Vagina (tissue), 2 donors: ENCODE data around the gene SLC37A3. TPM values are rescaled to one million over a fixed set of nuclear protein-coding genes. Genes with fewer than 3 reads are reported as not detected.

Experiments
- DNase-seq, 2 donors: peaks; one replicate each; pipeline ENCODE4 v3.0.0-alpha.2; 2017; ENCODE audit errors: extremely low spot score in 2 of 2
- H3K27ac ChIP-seq: fragments of 200-600 bp; sonication (generic); one replicate; pipeline ENCODE4 v1.5.1; 2019
- H3K27me3 ChIP-seq: fragments of 200-600 bp; sonication (generic); one replicate; pipeline ENCODE4 v1.5.1; 2019
- H3K36me3 ChIP-seq, 2 donors: fragments of 200-600 bp; sonication (generic); one replicate each; pipeline ENCODE4 v1.5.1; 2017 to 2019
- H3K4me1 ChIP-seq: fragments of 200-600 bp; sonication (generic); one replicate; pipeline ENCODE4 v1.5.1; 2019
- H3K4me3 ChIP-seq, 2 donors: fragments of 200-600 bp; sonication (generic); 1 replicate in 1 of 2; 2 replicates in 1 of 2; pipeline ENCODE4 v1.5.1; 2016 to 2019
- H3K9me3 ChIP-seq: fragments of 200-600 bp; sonication (generic); one replicate; pipeline ENCODE4 v1.5.1; 2019
- CTCF ChIP-seq, 3 experiments: fragments of 450-650 bp in 2 of 3; fragments of 200-600 bp in 1 of 3; sonication (generic) in 1 of 3; IDR thresholded peaks; one replicate each; pipeline ENCODE4 v1.5.1; 2017 to 2019; ENCODE audit warnings: antibody characterized with exemption in 3 of 3, mild to moderate bottlenecking in 2 of 3, moderate library complexity in 2 of 3
- POLR2A ChIP-seq, 2 donors: fragments of 450-650 bp; IDR thresholded peaks; one replicate each; pipeline ENCODE4 v1.6.1; 2017; ENCODE audit warnings: antibody characterized with exemption in 2 of 2, mild to moderate bottlenecking in 2 of 2, moderate library complexity in 2 of 2
- POLR2AphosphoS5 ChIP-seq, 2 donors: sonication (generic); formaldehyde crosslinking; IDR thresholded peaks; one replicate each; pipeline ENCODE4 v1.9.0; 2017; ENCODE audit warnings: antibody characterized with exemption in 2 of 2, mild to moderate bottlenecking in 2 of 2, low read depth in 1 of 2; ENCODE audit not compliant: insufficient read depth in 1 of 2
- intact Hi-C: fragments of 100-400 bp; cut with DNase I; formaldehyde crosslinking; loops from one replicate; pipeline ENCODE4 v1.15.1; 2023
- total RNA-seq: library from RNA; depleted of rRNA; stranded (reverse); fragments of >200 nt; gene quantifications from one replicate; pipeline ENCODE4 v1.2.3, GENCODE V29; 2016

Gene SLC37A3
- total RNA-seq, 1 donor from 2014 or later: 80.8 TPM

- Histone ChIP-seq H3K27ac (no peak overlapping the region), H3K4me1 (peaks cover 18% of the 10 kb centered on the region), H3K36me3 (no peaks in the 10 kb centered on the region), H3K9me3 (no peaks in the 10 kb centered on the region), H3K4me3 (no peak overlapping the region), H3K27me3 (no peaks in the 10 kb centered on the region)
- DNase-seq: no peak
- TF ChIP-seq POLR2A (IDR thresholded peaks at IDR 0.05) (no peak), CTCF (IDR thresholded peaks at IDR 0.05) (no peak), POLR2AphosphoS5 (IDR thresholded peaks at IDR 0.05; ENCODE audit: insufficient read depth in 1 of 2, low read depth in 1 of 2) (no peak)
- intact Hi-C loops: loop anchor here (10.0 kb wide), 1 partner anchor 94 kb away; no protein-coding TSS in a partner anchor
These were observed 7.7 kb downstream of the SLC37A3 start for GRCh38 chr7:140390466-140391190.

GRCh38 chr7:140390034-140390433, 8.3 kb downstream of the SLC37A3 start:
- no peaks in the 10 kb centered on the region for H3K36me3 ChIP-seq
- intact Hi-C loops: loop anchor here (10.0 kb wide), 1 partner anchor 95 kb away; no protein-coding TSS in a partner anchor
- H3K4me3 ChIP-seq: no peak overlapping the region
- peaks cover 24% of the 10 kb centered on the region for H3K4me1 ChIP-seq
- H3K27ac ChIP-seq: no peak overlapping the region
- H3K9me3 ChIP-seq: no peaks in the 10 kb centered on the region
- TF ChIP-seq POLR2AphosphoS5 (IDR thresholded peaks at IDR 0.05; ENCODE audit: insufficient read depth in 1 of 2, low read depth in 1 of 2) (no peak), CTCF (IDR thresholded peaks at IDR 0.05) (no peak), POLR2A (IDR thresholded peaks at IDR 0.05) (no peak)
- DNase-seq: no peak
- H3K27me3 ChIP-seq: no peaks in the 10 kb centered on the region

DNA sequence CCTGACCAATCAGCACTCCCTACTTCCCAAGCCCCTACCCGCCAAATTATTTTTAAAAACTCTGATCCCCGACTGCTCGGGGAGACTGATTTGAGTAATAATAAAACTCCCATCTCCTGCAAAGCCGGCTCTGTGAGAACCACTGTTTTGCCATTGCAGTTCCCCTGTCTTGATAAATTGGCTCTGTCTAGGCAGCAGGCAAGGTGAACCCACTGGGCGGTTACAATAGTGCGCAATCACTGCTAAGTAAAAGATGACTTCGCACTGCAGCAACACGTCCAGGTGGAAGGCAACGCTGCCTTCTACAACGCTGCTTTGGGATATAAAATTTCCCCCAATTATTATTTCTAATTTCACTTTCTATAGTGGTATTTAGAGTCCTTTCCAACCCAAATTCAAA, 8.9 kb downstream of the SLC37A3 start:
- intact Hi-C loops: no loop called here
- H3K36me3 ChIP-seq: no peaks in the 10 kb centered on the region
- no peak for DNase-seq
- TF ChIP-seq POLR2AphosphoS5 (IDR thresholded peaks at IDR 0.05; ENCODE audit: insufficient read depth in 1 of 2, low read depth in 1 of 2): no peak
- no peak for TF ChIP-seq POLR2A (IDR thresholded peaks at IDR 0.05)
- no peak for TF ChIP-seq CTCF (IDR thresholded peaks at IDR 0.05)
- H3K9me3 ChIP-seq: no peaks in the 10 kb centered on the region
- H3K4me3 ChIP-seq: no peak overlapping the region
- H3K4me1 ChIP-seq: peaks cover 30% of the 10 kb centered on the region
- H3K27ac ChIP-seq: no peak overlapping the region
- no peaks in the 10 kb centered on the region for H3K27me3 ChIP-seq

- no peak overlapping the region for H3K27ac ChIP-seq
- intact Hi-C loops: no loop called here
- H3K4me1 ChIP-seq: peaks cover 32% of the 10 kb centered on the region
- no peak for DNase-seq
- TF ChIP-seq POLR2A (IDR thresholded peaks at IDR 0.05) (no peak), POLR2AphosphoS5 (IDR thresholded peaks at IDR 0.05; ENCODE audit: insufficient read depth in 1 of 2, low read depth in 1 of 2) (no peak), CTCF (IDR thresholded peaks at IDR 0.05) (no peak)
- H3K27me3 ChIP-seq: no peaks in the 10 kb centered on the region
- H3K4me3 ChIP-seq: no peak overlapping the region
- peaks cover 2 to 17% of the 10 kb centered on the region in 2 donors for H3K36me3 ChIP-seq
- H3K9me3 ChIP-seq: no peaks in the 10 kb centered on the region
These were observed 13.3 kb downstream of the SLC37A3 start for GRCh38 chr7:140384894-140385545.
